C4-2B (cell line): ENCODE results near the gene TMOD1.
A peak's percentile ranks its signal among the peaks of the same experiment; 100 is the strongest.

Source experiments
- H3K27ac ChIP-seq: fragments of 450-650 bp; 2 replicates; pipeline ENCODE4 v1.5.1; 2017
- CTCF ChIP-seq: fragments of 450-650 bp; conservative IDR thresholded peaks from 2 replicates; pipeline ENCODE4 v1.5.1; 2017; ENCODE audit warnings: mild to moderate bottlenecking
- ZFX ChIP-seq: fragments of 450-650 bp; IDR thresholded peaks from 2 replicates; pipeline ENCODE4 v1.6.1; 2017

Gene TMOD1

DNA sequence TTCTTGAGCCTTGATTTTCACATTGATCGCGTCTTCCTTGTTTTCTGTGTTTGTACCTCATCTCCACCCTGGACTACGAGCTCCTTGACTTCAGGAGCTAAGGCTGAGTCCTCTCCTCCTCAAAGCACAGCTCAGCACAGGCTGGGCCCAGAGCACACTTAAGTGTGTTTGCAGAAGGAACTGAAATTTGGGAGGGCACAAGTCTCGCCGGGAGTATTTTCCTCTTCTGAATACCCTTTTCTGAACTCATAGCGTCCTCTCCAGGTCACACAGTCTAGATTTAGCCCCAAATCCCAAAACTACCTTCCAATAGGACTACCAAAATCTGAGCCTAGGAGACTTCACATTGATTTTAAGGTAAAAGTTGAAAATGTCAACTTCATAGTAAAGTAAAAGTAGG, 90.1 kb downstream of the TMOD1 start:
- H3K27ac ChIP-seq, result no peak overlapping the region
- TF ChIP-seq ZFX (no peak), CTCF (no peak)

- no peak for TF ChIP-seq CTCF
- TF ChIP-seq ZFX, result no peak
- no peak overlapping the region for H3K27ac ChIP-seq
Observed at GRCh38 chr9:97592126-97592525, 90.7 kb downstream of the TMOD1 start.

DNA sequence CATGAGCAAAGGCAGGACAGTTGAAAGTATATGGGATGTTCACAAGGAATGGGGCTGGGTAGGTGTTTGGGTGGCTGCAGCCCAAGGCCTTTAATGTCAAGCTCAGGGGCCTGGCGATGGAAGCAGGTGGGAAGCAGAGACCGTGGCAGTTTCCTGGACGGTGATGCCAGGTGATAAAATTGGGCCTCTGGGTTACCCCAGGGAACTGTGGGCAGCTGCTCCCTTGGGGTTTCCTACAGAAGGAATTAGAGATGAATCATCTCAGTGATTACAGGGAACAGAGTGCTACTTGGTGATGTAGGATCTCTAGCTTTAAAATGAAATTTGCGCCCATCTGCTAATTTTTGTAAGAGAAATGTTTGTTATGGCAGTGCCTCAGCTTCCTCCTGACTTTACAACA, 92.5 kb downstream of the TMOD1 start:
- no peak for TF ChIP-seq ZFX
- no peak for TF ChIP-seq CTCF
- H3K27ac ChIP-seq, result no peak overlapping the region

GRCh38 chr9:97594381-97594921, 93.0 kb downstream of the TMOD1 start:
- TF ChIP-seq ZFX, result no peak
- no peak for TF ChIP-seq CTCF
- no peak overlapping the region for H3K27ac ChIP-seq

GRCh38 chr9:97596906-97597305, 95.4 kb downstream of the TMOD1 start:
- H3K27ac ChIP-seq, result no peak overlapping the region
- TF ChIP-seq CTCF (no peak), ZFX (no peak)

DNA sequence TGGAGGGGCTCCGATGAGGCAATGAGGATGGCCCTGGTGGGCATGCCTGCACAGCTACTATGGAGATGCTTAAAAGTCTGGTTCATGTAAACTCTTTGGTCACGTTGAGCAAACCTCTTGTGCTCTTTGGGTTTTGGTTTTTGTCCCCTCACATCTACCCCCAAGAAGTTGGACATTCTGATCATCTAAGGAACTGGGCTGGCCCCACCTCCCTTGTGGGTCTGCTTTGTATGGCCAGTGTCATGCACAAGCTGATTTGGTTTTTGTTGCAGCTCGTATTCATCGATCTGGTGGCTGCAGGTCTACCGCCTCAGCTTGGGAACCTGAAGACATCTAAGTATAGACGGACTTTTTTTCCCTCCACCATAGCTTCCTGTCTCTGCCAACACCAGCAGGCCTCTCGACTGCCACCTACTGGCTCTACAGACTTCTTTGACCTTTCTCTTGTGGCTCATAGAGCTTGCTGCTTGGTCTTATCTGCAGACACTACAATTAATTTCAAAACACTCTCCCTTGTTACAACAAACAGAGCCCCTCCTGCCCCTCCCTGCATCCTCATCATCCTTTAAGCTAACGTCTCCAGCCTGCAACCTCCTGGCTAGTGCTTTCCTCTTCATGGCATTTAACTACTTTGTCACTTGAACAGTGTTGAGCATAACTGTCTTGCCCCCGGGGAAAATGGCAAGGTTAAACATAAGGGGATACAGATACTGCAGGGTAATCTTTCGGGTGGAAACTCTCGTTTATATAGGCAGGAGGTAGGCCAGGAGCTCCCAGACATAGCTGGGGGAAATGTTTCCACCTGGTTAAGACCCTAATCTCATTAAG, 97.2 kb downstream of the TMOD1 start:
- TF ChIP-seq CTCF, result peak; percentile 94
- TF ChIP-seq ZFX, result no peak
- H3K27ac ChIP-seq, result no peak overlapping the region

GRCh38 chr9:97599314-97599846, 97.9 kb downstream of the TMOD1 start:
- TF ChIP-seq CTCF (no peak), ZFX (no peak)
- no peak overlapping the region for H3K27ac ChIP-seq
